GM21423 (cell line): ENCODE data around the gene MED16.
"Not testable (repeated sequence)": the region's sequence is repeated elsewhere in the genome, so short reads cannot be mapped to it uniquely, and the experiment has no call there.

Experiments
- ATAC-seq: cut with Tn5 transposase; IDR thresholded peaks from one replicate; pipeline ENCODE4 v1.9.1; 2021; ENCODE audit warnings: mild to moderate bottlenecking, moderate library complexity; ENCODE audit not compliant: unreplicated experiment

MED16 gene

GRCh38 chr19:891421-892200 lies 1.4 kb downstream of the MED16 start:
- ATAC-seq = not testable (repeated sequence)

- no peak for ATAC-seq
These were observed 2.2 kb downstream of the MED16 start for GRCh38 chr19:890831-891230.

DNA sequence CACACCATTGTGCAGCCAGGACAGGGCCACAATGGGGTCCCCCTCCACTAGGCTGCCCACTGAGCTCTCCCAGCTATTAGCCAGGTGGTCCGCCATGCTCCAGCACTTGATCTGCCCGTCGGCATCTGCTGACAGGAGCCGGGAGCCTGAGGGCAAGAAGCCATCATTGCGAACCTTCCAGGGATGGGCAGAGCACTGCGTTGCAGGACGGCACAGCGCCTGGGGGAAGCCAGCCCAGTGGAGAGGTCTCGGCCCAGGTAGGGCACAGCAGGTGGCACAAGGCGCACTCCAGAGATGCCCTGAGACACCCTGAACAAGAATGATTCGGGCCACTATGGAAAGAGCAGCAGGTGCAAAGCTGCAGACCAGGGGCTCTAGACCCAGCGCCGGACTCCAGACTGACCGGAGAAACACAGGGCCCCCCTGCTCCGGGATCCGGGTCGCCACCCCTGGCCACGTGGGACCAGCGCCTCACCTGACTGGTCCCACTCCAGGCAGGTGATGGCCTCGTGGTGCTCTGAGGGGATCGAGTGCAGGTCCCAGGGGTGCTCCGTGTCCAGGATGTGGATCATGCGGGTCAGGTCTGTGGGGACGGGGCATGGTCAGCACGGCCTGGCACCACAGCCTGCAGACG lies 3.2 kb downstream of the MED16 start:
- ATAC-seq = no peak

DNA sequence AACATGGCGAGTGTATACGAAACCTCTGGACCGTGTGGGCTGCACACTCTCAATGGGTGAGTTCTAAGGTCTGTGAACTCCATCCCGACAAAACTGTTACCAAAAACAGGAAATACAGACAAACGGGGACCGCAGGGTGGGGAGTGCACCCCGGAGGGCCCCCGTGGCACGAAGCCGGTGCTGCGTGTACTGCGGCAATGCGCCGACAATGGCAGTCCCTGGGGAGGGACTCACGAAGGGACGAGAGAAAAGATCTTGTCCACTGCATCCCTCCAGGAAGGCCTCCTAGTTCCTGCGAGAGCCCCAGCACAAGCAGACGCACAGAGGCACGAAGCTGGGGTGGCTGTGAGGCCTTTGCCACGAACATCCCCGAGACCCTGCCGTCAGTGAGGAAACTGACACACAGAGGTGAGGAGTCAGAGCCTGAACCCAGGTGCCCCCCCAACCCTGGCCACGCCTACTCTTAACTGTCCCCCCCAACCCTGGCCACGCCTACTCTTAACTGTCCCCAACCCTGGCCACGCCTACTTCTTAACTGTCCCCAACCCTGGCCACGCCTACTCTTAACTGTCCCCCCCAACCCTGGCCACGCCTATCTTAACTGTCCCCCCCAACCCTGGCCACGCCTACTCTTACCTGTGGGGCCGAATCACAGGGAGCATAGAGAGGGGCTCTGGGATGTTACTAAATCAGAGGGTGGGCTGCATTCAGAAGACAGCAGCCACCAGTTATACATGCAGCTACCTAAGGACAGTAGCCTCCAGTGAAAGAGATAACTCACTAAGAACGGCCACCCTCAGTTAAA lies 4.2 kb downstream of the MED16 start:
- ATAC-seq = no peak

GRCh38 chr19:887599-887998 lies 5.4 kb downstream of the MED16 start:
- ATAC-seq = no peak

DNA sequence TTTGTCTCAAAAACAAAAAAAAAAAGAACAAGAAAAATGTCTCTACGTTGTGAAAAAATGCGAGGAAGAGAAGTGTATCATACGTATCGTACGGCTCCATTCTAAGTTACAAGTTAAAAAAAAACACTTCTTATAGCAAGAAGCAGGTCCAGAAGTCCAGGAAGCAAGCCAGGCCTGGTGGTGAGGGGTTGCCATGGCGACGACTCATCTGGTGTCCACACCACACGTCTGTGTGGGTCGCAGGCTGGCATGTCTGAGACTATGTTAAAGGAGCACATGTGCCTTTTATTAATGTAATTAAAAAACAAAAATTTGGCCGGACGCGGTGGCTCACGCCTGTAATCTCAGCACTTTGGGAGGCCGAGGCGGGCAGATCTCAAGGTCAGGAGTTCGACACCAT lies 5.9 kb downstream of the MED16 start:
- no peak for ATAC-seq

DNA sequence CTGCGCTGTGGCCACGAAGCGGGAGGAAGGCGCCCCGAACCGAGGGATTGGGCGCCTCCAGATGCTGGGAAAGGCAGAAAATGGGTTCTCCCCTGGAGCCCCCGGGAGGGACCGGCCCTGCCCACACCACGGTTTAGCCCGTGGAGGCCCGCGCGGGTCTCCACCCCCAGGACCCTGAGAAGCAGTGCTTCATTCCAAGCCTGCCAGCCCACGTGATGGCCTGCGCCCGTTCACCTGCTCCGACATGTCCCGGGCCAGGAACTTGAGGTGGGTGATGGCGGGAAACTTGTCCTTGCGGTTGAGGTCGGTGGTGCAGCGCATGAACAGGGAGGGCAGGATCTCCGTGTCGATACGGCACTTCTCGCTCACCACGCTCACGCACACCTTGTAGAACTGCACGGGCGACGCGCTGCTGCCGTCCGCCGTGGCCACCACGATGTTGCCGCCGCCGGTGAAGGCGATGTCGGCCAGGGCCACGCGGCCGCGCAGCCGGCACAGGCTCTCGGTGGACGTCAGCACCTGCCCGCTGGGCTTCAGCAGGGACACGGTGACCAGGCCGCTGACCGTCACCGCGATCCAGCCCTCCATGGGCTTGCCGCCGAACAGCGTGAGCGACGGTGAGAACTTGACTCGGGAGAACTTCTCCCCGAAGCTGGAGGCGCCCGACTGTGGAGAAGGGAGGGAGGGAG lies 7.3 kb downstream of the MED16 start:
- ATAC-seq = no peak

DNA sequence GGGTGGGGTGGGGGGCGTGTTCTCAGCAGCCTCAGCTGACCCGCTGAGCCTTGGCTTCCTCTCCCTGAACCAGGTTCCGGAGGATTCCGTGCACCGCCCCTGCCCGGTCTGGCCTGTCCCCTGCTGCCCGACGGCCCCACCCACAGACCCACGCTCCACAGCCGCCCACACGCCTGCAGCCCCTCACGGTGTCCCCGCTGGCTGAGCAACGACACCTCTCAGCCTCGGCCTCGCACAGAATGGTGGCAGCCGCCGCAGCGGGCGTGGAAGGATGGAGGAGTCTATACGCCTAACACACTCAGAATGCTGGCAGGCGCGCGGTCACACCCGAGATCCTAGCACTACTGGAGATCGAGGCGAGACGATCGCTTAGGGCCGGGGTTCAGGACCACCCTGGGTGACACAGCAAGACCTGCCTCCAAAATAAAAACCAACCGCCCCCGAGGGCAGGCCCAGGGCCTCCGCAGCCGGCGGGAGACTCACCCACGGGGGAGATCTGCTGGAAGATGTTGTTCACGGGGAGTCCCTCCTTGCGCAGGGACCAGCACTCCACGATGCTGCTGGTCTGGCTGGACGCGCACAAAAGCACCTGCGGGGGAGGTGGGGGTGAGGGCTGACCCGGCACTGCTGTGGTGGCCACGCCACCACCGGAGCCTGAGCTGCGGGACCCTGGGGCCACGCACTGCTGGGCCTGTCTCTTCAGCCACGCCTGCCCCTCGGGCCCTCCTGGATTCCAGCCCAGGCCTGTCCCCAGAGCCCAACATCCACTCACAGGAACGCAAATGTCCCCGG lies 8.4 kb downstream of the MED16 start:
- ATAC-seq = no peak

DNA sequence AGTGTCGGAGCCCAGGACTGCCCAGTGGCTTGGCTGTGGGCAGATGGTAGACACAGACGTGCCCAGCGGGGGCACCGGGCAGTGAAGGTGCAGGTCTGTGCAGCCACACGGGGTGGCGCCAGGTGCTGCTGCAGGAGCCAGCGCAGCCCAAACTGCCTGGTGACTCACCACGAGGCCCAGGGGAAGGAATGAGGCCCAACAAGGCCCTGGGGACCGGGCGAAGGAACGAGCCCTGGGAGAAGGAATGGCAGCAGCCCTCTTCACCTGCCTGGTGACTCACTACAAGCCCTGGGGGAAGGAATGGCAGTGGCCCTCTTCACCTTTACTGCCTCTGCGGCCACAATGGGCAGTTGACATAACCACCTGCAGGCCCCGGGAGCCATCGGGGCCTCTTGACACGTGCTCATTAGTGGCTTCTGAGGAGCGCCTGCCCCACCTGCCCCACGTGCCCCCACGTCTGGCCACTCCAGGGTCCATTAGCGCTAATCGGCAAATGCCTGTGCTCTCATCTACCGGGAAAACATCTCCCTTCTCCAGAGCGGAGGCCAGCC lies 9.3 kb downstream of the MED16 start:
- ATAC-seq = no peak

DNA sequence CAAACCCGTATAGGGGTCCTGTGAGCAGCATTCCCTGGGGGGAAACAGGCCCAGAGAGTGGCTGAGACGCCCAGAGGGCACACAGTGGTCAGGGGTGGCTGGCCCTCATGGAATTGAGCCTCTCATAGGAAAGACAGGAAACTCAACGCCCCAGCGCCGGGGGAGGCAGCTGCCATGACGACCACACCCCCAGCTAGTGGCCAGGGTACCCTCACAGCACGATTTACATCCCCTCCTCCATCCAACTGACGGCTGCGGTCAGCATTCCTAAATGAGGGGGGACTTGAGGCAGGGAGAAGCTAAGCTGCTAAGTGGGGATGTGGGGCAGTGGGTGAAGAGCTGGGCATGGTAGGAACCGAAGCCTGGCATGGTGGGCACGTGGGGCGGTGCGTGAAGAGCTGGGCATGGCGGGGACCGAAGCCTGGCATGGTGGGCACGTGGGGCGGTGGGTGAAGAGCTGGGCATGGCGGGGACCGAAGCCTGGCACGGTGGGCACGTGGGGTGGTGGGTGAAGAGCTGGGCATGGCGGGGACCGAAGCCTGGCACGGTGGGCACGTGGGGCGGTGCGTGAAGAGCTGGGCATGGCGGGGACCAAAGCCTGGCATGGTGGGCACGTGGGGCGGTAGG lies 10.0 kb downstream of the MED16 start:
- ATAC-seq = no peak

DNA sequence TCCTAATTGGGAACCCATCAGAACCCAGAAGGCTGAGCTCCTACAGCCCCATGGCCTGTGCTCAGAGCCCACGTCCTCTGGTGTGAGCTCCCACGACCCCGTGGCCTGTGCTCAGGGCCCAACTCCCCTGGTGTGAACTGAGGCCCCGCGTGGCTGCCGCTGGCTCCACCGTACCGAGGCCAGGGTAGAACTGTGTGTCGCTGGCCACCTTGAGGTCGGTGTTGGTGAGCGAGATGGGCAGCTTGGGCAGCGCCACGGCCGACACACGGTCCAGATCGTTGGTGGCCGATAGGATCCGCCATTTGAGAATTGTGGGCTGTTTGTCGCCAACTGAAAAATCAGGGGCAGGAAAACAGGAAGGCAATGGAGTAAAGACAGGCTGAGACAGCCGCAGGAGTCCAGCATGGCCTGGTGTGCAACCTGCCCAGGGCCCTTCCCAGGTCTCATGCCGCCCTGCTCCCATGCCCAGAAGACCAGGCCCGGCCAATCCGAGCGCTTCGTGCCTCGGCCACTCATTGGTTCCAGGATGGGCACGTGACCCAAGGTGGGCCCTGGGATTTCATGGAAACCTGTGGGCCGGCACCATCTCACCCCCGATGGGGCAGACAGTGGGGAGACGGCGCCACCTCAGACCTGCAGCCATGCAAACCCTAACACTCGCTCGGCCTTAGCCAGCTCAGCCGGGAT lies 11.5 kb downstream of the MED16 start:
- ATAC-seq = no peak

- ATAC-seq = no peak
These were observed 13.1 kb downstream of the MED16 start for GRCh38 chr19:879711-880438.

- ATAC-seq = not testable (repeated sequence)
These were observed 14.0 kb downstream of the MED16 start for GRCh38 chr19:878751-879561.

DNA sequence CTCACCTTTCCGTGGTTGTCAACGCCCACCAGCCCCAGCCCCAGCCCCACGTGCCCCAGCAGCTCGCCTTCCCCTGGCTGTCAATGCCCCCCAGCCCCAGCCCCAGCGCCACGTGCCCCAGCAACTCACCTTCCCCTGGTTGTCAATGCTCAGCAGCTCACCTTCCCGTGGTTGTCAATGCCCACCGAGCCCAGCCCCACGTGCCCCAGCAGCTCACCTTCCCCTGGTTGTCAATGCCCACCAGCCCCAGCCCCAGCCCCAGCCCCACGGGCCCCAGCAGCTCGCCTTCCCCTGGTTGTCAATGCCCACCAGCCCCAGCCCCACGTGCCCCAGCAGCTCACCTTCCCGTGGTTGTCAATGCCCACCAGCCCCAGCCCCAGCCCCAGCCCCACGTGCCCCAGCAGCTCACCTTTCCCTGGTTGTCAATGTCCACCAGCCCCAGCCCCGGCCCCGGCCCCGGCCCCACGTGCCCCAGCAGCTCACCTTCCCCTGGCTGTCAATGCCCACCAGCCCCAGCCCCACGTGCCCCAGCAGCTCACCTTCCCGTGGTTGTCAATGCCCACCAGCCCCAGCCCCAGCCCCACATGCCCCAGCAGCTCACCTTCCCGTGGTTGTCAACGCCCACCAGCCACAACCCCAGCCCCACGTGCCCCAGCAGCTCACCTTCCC lies 14.9 kb downstream of the MED16 start:
- not testable (repeated sequence) for ATAC-seq

- no peak for ATAC-seq
These were observed 16.1 kb downstream of the MED16 start for GRCh38 chr19:876780-877314.

GRCh38 chr19:876089-876488 lies 16.9 kb downstream of the MED16 start:
- no peak for ATAC-seq
